GM12873 (cell line): ENCODE measurements around the gene TTLL5.

Source experiments
- TF ChIP-seq, protein P1 (sequence below): IDR thresholded peaks from 2 replicates; pipeline ENCODE4 v1.5.1; 2012; ENCODE audit warnings: low read depth, mild to moderate bottlenecking, moderate library complexity, low read length, control low read depth; ENCODE audit not compliant: insufficient read depth; ENCODE audit errors: missing control alignments

Gene TTLL5

GRCh38 chr14:75702122-75702521, 41.1 kb downstream of the TTLL5 start:
- TF ChIP-seq, protein P1, sequence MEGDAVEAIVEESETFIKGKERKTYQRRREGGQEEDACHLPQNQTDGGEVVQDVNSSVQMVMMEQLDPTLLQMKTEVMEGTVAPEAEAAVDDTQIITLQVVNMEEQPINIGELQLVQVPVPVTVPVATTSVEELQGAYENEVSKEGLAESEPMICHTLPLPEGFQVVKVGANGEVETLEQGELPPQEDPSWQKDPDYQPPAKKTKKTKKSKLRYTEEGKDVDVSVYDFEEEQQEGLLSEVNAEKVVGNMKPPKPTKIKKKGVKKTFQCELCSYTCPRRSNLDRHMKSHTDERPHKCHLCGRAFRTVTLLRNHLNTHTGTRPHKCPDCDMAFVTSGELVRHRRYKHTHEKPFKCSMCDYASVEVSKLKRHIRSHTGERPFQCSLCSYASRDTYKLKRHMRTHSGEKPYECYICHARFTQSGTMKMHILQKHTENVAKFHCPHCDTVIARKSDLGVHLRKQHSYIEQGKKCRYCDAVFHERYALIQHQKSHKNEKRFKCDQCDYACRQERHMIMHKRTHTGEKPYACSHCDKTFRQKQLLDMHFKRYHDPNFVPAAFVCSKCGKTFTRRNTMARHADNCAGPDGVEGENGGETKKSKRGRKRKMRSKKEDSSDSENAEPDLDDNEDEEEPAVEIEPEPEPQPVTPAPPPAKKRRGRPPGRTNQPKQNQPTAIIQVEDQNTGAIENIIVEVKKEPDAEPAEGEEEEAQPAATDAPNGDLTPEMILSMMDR, result no peak

DNA sequence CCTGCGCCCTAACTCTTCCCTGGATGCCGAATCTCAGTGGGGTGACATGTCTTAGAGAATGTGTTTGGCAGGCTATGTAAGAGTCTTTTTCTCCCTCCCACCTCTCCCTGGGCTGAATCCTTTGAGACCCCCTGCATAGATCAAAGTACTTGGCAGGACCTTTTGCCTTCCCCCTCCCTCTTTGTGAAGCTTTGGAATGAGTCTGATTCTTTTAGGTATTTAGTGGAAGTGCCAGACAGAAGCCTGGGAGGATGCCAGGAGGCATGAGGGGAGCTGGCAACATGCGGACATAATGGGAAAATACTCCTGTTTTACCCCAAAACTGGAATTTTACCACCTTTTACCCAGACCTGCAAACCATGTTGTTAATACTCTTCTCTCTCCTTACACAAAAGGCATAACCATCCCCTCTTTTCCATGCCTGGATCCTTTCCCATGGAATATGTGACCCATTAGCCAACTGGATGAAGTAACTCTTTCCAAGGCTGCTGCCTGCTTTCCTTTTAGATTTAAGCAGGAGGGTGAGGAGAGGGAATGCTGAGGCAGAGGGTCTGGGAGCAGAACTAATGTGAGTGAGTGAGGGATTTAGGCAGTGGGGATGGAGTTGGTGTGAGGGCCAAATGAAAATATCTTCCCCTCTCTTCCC, 41.7 kb downstream of the TTLL5 start:
- TF ChIP-seq, protein P1, result no peak

DNA sequence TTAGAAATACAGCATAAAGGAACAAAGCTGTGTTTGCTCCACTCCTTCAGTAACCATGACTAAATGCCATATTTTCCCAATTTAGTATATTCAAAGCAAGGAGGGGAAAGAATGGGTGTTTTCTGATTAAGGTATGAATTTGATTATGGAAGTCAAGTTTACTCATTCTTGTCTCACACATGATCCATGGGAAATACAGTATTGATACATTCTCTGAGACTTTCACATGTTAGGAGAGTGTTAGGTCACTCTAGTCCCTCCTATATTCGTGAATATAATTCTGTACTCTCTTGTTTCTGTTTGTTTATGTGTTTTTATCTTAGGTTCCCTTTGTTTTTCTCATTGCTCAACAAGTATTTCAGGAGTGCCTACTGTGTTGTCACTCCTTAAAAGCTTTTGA, 42.4 kb downstream of the TTLL5 start:
- TF ChIP-seq, protein P1, result no peak

DNA sequence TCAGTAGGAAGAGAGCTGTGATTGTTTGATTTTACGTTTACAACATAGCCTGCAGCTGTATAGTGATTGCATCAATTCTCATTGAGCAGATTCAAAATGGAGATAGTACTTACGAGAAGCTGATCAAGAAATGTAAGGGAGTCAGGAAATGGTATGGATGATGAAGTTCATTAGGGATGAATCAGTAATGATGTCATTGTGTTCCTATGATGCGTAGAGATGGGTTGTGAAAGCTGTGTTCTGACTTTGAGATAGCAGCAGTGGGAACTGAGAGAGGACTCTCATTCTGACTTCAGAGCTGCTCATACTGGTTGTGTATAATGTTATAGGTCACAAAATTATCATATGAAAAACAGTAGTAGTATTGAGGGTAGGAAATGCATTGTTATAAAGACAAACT, 44.0 kb downstream of the TTLL5 start:
- TF ChIP-seq, protein P1, result no peak

DNA sequence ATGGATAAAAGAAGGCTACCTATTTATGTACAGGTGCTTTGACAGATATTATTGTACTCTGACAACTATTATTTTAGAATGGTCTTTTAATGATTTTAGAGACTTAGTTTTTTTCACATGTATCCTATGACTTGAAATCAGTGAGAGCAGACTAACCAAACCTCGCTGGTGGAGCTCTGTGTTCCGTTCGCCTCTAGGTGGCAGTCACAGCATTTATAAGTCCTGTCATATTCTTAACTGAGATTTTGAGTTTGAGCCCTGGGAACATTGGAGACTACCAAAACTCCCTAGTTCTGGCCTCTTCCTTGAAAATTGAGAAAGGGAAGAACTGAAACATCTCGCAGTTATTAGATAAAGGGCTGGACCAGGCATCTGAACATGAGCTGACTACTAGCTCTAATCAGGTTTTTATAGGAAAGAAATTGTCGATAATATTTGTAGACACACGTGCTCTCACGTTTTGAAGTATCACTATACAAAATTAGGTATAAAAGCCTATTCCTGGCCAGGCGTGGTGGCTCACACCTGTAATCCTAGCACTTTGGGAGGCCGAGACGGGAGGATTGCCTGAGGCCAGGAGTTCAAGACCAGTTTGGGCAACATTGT, 48.3 kb downstream of the TTLL5 start:
- TF ChIP-seq, protein P1, result peak; percentile 78

- TF ChIP-seq, protein P1, result peak; percentile 77
Observed at GRCh38 chr14:75711105-75711795, 50.2 kb downstream of the TTLL5 start.

DNA sequence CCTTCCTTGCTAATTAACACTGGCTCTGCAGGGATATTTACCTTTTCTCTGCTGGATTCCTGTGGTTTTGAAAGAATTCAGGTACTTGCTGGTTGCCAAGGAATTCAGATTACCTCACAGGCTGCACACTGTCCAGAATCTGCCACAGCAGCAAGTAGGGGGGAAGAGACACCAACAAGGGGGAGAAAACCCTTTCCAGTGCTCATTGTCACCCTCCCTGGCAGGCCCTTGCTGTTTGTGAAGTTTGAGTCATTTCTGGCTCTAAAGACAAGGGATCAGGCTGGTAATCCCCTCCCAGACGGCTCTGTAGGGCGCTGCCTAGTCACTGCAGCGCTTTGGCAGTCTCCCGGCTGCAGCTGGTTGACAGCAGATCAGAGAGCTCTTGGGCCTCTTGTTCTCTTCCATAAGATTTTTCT, 50.8 kb downstream of the TTLL5 start:
- TF ChIP-seq, protein P1, result no peak
